ENCODE data around the gene CPVL.
"Not testable (repeated sequence)": the region's sequence is repeated elsewhere in the genome, so short reads cannot be mapped to it uniquely, and the experiment has no call there.

The CPVL gene

GRCh38 chr7:29120955-29121354, 25.4 kb downstream of the CPVL start:
- no peak for DNase-seq (ENCODE audit: low read depth in 2 of 2)

GRCh38 chr7:29119538-29119937, 26.8 kb downstream of the CPVL start:
- no peak for DNase-seq (ENCODE audit: low read depth in 2 of 2)

DNA sequence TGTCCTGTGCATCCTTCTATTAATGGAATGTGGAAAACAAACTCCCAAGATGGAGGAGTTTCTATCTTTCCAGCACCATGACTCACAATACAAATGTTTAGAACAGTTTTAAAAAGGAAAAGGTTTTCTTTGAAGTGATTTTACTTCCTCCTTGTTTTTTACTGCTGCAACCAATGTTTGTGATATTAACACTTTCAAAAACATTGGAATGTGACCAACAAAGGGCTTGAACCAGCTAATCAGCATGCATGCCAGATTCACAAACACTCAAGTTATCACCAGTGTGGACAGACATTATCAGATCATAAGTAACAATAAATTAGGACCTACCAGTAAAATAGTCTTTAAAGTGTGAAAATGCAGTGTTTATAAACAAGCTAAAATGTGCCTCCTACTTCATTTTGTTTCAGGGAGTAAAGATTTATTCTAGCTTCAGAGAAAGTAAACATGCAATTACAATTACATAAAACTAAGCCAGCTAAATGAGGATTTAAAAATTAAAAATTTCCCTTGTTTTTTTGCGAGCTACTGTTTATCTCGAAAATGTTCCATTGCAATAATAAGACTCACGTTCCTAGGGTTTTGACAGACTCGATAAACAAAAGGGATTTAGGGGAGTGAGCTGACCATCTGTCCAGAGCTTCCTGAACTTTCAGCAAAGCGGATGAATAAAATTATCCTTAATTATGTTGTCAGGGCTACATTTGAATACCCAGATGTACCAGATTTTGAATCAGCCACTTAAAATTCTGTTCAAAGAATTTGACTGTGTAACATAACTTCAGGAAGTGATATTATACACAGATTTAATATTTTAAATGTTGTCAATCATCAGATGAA, 29.8 kb downstream of the CPVL start:
- DNase-seq (ENCODE audit: low read depth in 2 of 2): no peak

GRCh38 chr7:29115753-29116152, 30.6 kb downstream of the CPVL start:
- no peak for DNase-seq (ENCODE audit: low read depth in 2 of 2)

DNA sequence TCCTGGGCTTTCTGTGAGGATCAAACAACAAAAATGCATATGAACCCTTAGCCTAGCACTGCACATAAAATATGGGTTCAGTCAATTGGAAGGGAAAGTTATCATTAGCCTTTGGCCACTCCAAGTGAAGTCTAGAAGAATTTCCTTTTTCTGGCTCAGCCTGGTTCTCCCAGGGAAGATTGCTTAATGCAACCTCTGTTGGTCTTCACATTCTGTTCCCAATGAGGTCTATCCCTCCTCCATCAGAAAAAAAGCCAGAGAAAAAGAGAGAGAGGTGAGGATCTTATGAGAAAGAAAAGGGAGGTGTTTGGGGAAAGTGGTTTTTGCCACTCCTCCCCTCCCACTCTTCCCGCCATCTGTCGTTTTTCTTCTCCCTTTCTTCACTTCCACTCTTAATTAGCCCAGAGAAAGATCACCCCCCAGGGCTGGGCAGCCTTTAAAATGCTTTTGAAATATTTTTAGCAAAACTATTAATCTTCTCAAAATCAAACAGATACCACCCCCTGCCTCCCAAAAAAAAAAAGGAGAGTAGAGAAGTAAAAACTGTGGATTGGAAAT, 31.1 kb downstream of the CPVL start:
- DNase-seq (ENCODE audit: low read depth in 2 of 2): no peak

- DNase-seq (ENCODE audit: low read depth in 2 of 2): not testable (repeated sequence)
Observed at GRCh38 chr7:29114266-29114665, 32.1 kb downstream of the CPVL start.

- no peak for DNase-seq (ENCODE audit: low read depth in 2 of 2)
Observed at GRCh38 chr7:29113384-29114102, 32.8 kb downstream of the CPVL start.

- DNase-seq (ENCODE audit: low read depth in 2 of 2): no peak
Observed at GRCh38 chr7:29112721-29113120, 33.6 kb downstream of the CPVL start.

GRCh38 chr7:29109899-29110298, 36.4 kb downstream of the CPVL start:
- no peak for DNase-seq (ENCODE audit: low read depth in 2 of 2)

- no peak for DNase-seq (ENCODE audit: low read depth in 2 of 2)
Observed at GRCh38 chr7:29109358-29109757, 37.0 kb downstream of the CPVL start.

GRCh38 chr7:29107056-29107455, 39.3 kb downstream of the CPVL start:
- no peak for DNase-seq (ENCODE audit: low read depth in 2 of 2)

- no peak for DNase-seq (ENCODE audit: low read depth in 2 of 2)
Observed at GRCh38 chr7:29106669-29106988, 39.7 kb downstream of the CPVL start.

GRCh38 chr7:29105752-29106668, 40.3 kb downstream of the CPVL start:
- DNase-seq (ENCODE audit: low read depth in 2 of 2): peak in 1 of 2 donors; percentile 12

DNA sequence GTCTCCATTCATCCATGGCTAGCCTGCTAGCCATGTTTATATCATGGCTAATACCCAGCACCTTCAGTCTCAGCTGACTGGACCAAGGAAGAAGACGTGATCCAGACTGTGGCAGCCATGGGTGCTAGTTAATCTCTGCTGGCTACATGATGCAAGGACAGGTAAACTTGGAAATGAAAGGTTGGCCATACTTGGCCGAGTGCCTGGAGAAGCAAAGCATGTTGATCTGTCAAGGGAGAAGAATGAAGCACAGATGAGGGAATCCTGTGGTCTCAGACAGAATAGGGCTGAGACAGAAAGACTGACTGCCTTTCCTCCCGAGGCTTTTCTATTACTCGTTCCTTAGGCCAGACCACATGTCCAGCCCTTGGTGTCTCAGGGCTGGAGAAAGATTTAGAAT, 41.1 kb downstream of the CPVL start:
- DNase-seq (ENCODE audit: low read depth in 2 of 2): no peak

- peak in 1 of 2 donors; percentile 25 for DNase-seq (ENCODE audit: low read depth in 2 of 2)
Observed at GRCh38 chr7:29102558-29103151, 43.7 kb downstream of the CPVL start.

DNA sequence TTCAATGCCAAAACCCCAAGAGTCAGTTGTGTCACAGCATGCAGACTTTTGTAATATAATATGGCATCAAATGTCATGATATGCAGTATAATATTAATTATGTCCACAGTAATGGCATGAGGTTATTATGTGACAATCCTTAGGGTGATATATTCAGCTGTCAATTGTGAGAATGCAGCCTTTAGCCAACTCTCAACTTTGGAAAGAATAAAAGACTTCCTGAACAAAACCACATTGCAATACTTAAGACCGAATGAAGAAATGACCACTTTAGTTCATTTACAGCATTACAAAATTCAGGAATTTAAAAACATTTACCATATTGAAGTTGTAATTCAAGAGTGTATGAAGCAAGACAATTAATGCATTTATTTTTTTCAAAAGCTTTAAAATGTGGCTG, 45.4 kb downstream of the CPVL start:
- no peak for DNase-seq (ENCODE audit: low read depth in 2 of 2)

- no peak for DNase-seq (ENCODE audit: low read depth in 2 of 2)
Observed at GRCh38 chr7:29099896-29100847, 46.2 kb downstream of the CPVL start.

GRCh38 chr7:29096446-29096730, 49.9 kb downstream of the CPVL start:
- DNase-seq (ENCODE audit: low read depth in 2 of 2): no peak

DNA sequence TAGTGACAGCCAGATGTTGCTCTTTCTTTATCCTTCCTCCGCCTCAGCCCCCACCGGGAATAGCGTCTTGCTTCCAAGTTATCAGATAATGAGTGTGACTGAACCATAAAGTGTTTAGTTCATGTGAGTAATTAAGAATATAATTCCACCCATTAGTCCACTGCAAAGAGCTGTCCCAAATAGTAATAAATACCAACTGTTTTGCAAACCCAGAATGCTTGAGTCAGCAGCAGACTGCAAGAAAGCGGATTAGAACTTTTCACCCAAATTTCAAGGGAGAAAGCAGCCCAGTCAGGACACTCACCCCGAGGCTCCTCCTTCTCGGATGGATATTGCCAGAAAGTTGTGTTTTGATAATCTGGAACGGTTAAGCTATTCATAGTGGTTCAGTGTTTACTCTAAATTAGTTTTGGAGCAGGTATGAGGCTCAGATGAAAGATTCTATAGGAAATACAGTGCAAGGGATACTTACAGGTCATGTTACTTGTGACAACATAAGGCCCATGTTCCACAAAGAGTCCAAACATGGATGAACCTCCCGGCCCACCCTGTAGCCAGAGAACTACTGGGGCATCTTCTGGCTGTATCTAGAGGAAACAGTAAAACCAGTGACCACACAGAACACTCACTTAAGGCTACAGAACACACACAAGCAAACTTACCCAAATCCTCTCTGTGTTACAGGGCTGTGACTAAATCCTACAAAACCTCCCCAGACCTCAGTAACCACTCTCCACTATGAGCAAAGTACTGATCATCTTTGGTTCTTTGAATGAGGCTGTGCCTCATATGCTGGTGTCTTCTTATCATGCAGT, 50.5 kb downstream of the CPVL start:
- DNase-seq (ENCODE audit: low read depth in 2 of 2): no peak

GRCh38 chr7:29093091-29093490, 53.2 kb downstream of the CPVL start:
- DNase-seq (ENCODE audit: low read depth in 2 of 2): not testable (repeated sequence)
